Cardiac muscle cell (in vitro differentiated cells and primary cell): ENCODE measurements around the gene LDLRAD4. TPM values are rescaled to one million over a fixed set of nuclear protein-coding genes. Genes with fewer than 3 reads are reported as not detected.

Experiments
- DNase-seq, 2 donors: peaks; one replicate each; pipeline versions ENCODE4 v3.0.0 to v3.0.0-alpha.2; 2010 to 2017; ENCODE audit warnings: low read depth in 1 of 2, low spot score in 1 of 2
- H3K27ac ChIP-seq: fragments of 200-600 bp; sonication (generic); 2 replicates; pipeline ENCODE4 v1.5.1; 2016
- H3K27me3 ChIP-seq: fragments of 200-600 bp; sonication (generic); 2 replicates; pipeline ENCODE4 v1.6.0; 2016; ENCODE audit warnings: control low read depth
- H3K36me3 ChIP-seq: fragments of 200-600 bp; sonication (generic); 2 replicates; pipeline ENCODE4 v1.5.1; 2016; ENCODE audit warnings: control low read depth
- H3K4me1 ChIP-seq: fragments of 200-600 bp; sonication (generic); 2 replicates; pipeline ENCODE4 v1.8.1; 2017; ENCODE audit warnings: low read depth, mild to moderate bottlenecking, mixed run types
- H3K4me3 ChIP-seq: fragments of 200-600 bp; sonication (generic); 2 replicates; pipeline ENCODE4 v1.5.1; 2016; ENCODE audit warnings: mild to moderate bottlenecking
- H3K9me3 ChIP-seq: fragments of 200-600 bp; sonication (generic); 2 replicates; pipeline ENCODE4 v1.5.1; 2017; ENCODE audit warnings: low read depth, mild to moderate bottlenecking, control low read depth
- polyA plus RNA-seq: library from polyadenylated mRNA; unstranded; fragments of >200 nt; fragmentation: Nextera tagmentation; extraction: Ambion mirVana; gene quantifications from 2 replicates; pipeline ENCODE4 v1.2.1, GENCODE V29; 2016
- total RNA-seq: library from RNA; depleted of rRNA; stranded (reverse); fragments of >200 nt; gene quantifications from 2 replicates; pipeline ENCODE4 v1.2.3, GENCODE V29; 2016
- TF ChIP-seq, protein P1 (sequence below): IDR thresholded peaks from 2 replicates; pipeline ENCODE4 v1.5.1; 2012; ENCODE audit warnings: low read depth, mild to moderate bottlenecking, low read length

LDLRAD4 gene
- total and polyA plus RNA-seq, 2 experiments from 2014 or later = 10.5 to 11.5 TPM

- no peaks in the 10 kb centered on the region for H3K27me3 ChIP-seq
- no peak overlapping the region for H3K27ac ChIP-seq
- no peaks in the 10 kb centered on the region for H3K36me3 ChIP-seq
- DNase-seq = no peak
- TF ChIP-seq, protein P1, sequence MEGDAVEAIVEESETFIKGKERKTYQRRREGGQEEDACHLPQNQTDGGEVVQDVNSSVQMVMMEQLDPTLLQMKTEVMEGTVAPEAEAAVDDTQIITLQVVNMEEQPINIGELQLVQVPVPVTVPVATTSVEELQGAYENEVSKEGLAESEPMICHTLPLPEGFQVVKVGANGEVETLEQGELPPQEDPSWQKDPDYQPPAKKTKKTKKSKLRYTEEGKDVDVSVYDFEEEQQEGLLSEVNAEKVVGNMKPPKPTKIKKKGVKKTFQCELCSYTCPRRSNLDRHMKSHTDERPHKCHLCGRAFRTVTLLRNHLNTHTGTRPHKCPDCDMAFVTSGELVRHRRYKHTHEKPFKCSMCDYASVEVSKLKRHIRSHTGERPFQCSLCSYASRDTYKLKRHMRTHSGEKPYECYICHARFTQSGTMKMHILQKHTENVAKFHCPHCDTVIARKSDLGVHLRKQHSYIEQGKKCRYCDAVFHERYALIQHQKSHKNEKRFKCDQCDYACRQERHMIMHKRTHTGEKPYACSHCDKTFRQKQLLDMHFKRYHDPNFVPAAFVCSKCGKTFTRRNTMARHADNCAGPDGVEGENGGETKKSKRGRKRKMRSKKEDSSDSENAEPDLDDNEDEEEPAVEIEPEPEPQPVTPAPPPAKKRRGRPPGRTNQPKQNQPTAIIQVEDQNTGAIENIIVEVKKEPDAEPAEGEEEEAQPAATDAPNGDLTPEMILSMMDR = no peak
- no peaks in the 10 kb centered on the region for H3K4me1 ChIP-seq
- no peak overlapping the region for H3K4me3 ChIP-seq
- no peaks in the 10 kb centered on the region for H3K9me3 ChIP-seq
Observed at GRCh38 chr18:13462686-13463085, 244.1 kb downstream of the LDLRAD4 start.

- DNase-seq = no peak
- Histone ChIP-seq H3K27me3 (no peaks in the 10 kb centered on the region), H3K36me3 (no peaks in the 10 kb centered on the region), H3K4me1 (no peaks in the 10 kb centered on the region), H3K27ac (no peak overlapping the region), H3K9me3 (no peaks in the 10 kb centered on the region), H3K4me3 (no peak overlapping the region)
- TF ChIP-seq, protein P1 = no peak
Observed at GRCh38 chr18:13463526-13464210, 245.1 kb downstream of the LDLRAD4 start.

DNA sequence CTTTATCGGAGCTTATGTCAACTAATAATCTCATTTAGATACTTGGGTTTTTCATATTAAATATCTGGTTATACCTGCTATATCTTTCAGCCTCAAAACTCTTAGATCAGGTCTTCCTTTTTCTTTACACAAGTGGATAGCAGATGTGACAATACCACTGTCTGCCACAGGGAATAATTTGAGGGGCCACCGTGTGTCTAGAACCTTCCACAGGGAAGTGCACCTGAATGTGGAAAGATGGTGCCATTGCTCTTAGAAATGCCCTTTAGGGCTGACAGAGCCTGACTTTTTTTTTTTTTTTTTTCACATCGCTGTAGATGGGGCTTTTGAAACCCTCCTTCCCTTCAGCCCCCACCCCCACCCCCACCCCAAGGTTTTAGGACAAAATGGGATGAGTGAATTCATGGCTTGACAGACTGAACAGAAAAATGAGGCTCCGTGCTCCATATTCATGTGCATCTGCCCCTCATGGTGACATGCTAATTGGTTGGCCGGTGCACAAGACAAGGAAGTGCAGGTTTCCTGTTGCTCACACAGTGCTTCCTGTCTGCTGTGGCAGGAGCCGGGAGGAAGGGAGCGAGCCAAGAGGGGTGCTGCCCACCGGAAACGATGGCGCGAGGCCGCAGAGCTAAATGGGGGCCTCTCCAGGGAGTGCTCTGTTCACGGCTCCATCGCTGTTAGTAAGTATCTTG is 246.0 kb downstream of the LDLRAD4 start:
- no peaks in the 10 kb centered on the region for H3K9me3 ChIP-seq
- no peak overlapping the region for H3K4me3 ChIP-seq
- no peaks in the 10 kb centered on the region for H3K27me3 ChIP-seq
- TF ChIP-seq, protein P1 = no peak
- DNase-seq = peak in 1 of 2 donors; percentile 56
- H3K36me3 ChIP-seq = no peaks in the 10 kb centered on the region
- H3K4me1 ChIP-seq = no peaks in the 10 kb centered on the region
- no peak overlapping the region for H3K27ac ChIP-seq

DNA sequence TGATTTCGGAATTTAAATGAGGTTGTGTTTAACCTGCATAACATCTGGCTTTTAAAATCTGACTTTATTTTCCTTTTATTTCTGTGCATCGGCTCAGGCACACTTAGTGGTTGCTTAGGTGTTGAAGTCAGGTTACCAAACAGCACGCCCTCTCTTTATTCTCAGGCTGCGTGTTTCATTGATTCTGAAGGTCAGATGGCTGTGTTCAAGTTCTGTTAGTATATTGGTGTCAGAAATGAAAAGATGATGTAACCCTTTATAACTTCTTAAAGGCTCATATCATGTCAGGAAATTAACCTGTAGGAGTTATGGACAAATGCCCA is 246.5 kb downstream of the LDLRAD4 start:
- H3K4me3 ChIP-seq = no peak overlapping the region
- no peaks in the 10 kb centered on the region for H3K36me3 ChIP-seq
- DNase-seq = no peak

GRCh38 chr18:13465476-13465875 is 246.9 kb downstream of the LDLRAD4 start:
- H3K4me1 ChIP-seq = no peaks in the 10 kb centered on the region

More for the DNA sequence above, 246.5 kb downstream of the LDLRAD4 start:
- Histone ChIP-seq H3K27ac (no peak overlapping the region), H3K9me3 (no peaks in the 10 kb centered on the region), H3K27me3 (no peaks in the 10 kb centered on the region), H3K4me1 (no peaks in the 10 kb centered on the region)
- TF ChIP-seq, protein P1 = no peak

More at GRCh38 chr18:13465476-13465875, 246.9 kb downstream of the LDLRAD4 start:
- Histone ChIP-seq H3K4me3 (no peak overlapping the region), H3K9me3 (no peaks in the 10 kb centered on the region), H3K27ac (no peak overlapping the region), H3K36me3 (no peaks in the 10 kb centered on the region), H3K27me3 (no peaks in the 10 kb centered on the region)
- DNase-seq = no peak
- TF ChIP-seq, protein P1 = no peak
